A549 (cell line): ENCODE measurements around the gene VDR. TPM values are rescaled to one million over a fixed set of nuclear protein-coding genes. Genes with fewer than 3 reads are reported as not detected.

Experiments used
- ATAC-seq, 2 experiments: fragments of 200-7000 bp in 1 of 2; fragments of >200 bp in 1 of 2; cut with Nextera tagmentation in 1 of 2; cut with Tn5 transposase in 1 of 2; 3 replicates each; pipeline versions ENCODE4 v1.8.0 to v1.9.1; 2018 to 2020; ENCODE audit warnings: mild to moderate bottlenecking in 1 of 2, moderate library complexity in 1 of 2
- CTCF ChIA-PET: fragments of 300-600 bp; sonication (Branson Sonifier 250); formaldehyde crosslinking; extraction: SDS; loops from one replicate; lab custom pipeline; 2021; ENCODE audit warnings: antibody characterized with exemption, inconsistent platforms; lab: Yijun Ruan, JAX
- POLR2A ChIA-PET: fragments of 350-600 bp; formaldehyde crosslinking; extraction: SDS; loops from one replicate; lab custom pipeline; 2021; ENCODE audit warnings: antibody characterized with exemption, inconsistent platforms; lab: Yijun Ruan, JAX
- DNase-seq, 2 experiments: peaks; one replicate each; pipeline versions ENCODE4 v3.0.0 to v3.0.0-alpha.2; 2011 to 2016; ENCODE audit warnings: low read depth in 1 of 2, low spot score in 1 of 2
- FAIRE-seq: peaks from 2 replicates; lab custom pipeline; 2011; peaks lifted over from hg19 to GRCh38; lab: Jason Lieb, UNC
- H3K27ac ChIP-seq, 2 experiments: fragments of >200 bp; sonication (Bioruptor Twin); formaldehyde crosslinking; 3 replicates each; pipeline ENCODE4 v1.5.1; 2016 to 2017
- H3K4me1 ChIP-seq: fragments of >200 bp; sonication (Bioruptor Twin); formaldehyde crosslinking; 3 replicates; pipeline ENCODE4 v1.6.1; 2016
- H3K4me2 ChIP-seq: fragments of >200 bp; sonication (Bioruptor Twin); formaldehyde crosslinking; 3 replicates; pipeline ENCODE4 v1.6.1; 2016
- H3K4me3 ChIP-seq: fragments of >200 bp; sonication (Bioruptor Twin); formaldehyde crosslinking; 3 replicates; pipeline ENCODE4 v1.5.1; 2016
- H3K9me3 ChIP-seq: fragments of >200 bp; sonication (Bioruptor Twin); formaldehyde crosslinking; 3 replicates; pipeline ENCODE4 v1.6.1; 2016
- BHLHE40 ChIP-seq: IDR thresholded peaks from 2 replicates; pipeline ENCODE4 v1.6.1; 2012; ENCODE audit warnings: low read depth, low read length, inconsistent platforms
- CHD2 ChIP-seq: fragments of 150-350 bp; IDR thresholded peaks from 2 replicates; pipeline ENCODE4 v1.6.1; 2014; ENCODE audit warnings: low read length; ENCODE audit not compliant: partially characterized antibody
- EHF ChIP-seq: fragments of 250-450 bp; sonication (Bioruptor Pico); IDR thresholded peaks from 2 replicates; pipeline ENCODE4 v1.5.0; 2020; ENCODE audit warnings: mild to moderate bottlenecking
- EHMT2 ChIP-seq: fragments of 200-600 bp; sonication (generic); IDR thresholded peaks from 2 replicates; pipeline ENCODE4 v1.6.1; 2016; ENCODE audit warnings: antibody characterized with exemption, low read depth, mild to moderate bottlenecking, moderate library complexity
- FOSB ChIP-seq: fragments of 250-450 bp; sonication (Bioruptor Pico); IDR thresholded peaks from 2 replicates; pipeline ENCODE4 v1.5.0; 2020; ENCODE audit warnings: mild to moderate bottlenecking, moderate library complexity
- FOSL2 ChIP-seq, 2 experiments: fragments of 450-650 bp in 1 of 2; fragments of >200 bp in 1 of 2; sonication (Bioruptor Twin) in 1 of 2; formaldehyde crosslinking; IDR thresholded peaks; 2 replicates each; pipeline versions ENCODE4 v1.5.0 to v1.6.1; 2016 to 2020; ENCODE audit warnings: mild to moderate bottlenecking in 1 of 2, moderate library complexity in 1 of 2
- HDAC2 ChIP-seq: fragments of 200-600 bp; sonication (generic); IDR thresholded peaks from 2 replicates; pipeline ENCODE4 v1.6.1; 2016
- JUNB ChIP-seq: fragments of >200 bp; sonication (Bioruptor Twin); formaldehyde crosslinking; IDR thresholded peaks from 2 replicates; pipeline ENCODE4 v1.6.1; 2016
- MAZ ChIP-seq: fragments of 150-350 bp; IDR thresholded peaks from 2 replicates; pipeline ENCODE4 v1.6.1; 2014; ENCODE audit warnings: antibody characterized with exemption, low read depth, low read length, borderline replicate concordance
- NR3C1 ChIP-seq: fragments of >200 bp; sonication (Bioruptor Twin); formaldehyde crosslinking; IDR thresholded peaks from 3 replicates; pipeline ENCODE4 v1.6.1; 2017
- POLR2A ChIP-seq: IDR thresholded peaks from 2 replicates; pipeline ENCODE4 v1.6.1; 2012; ENCODE audit warnings: mild to moderate bottlenecking, low read length
- POLR2AphosphoS2 ChIP-seq: conservative IDR thresholded peaks from 2 replicates; pipeline ENCODE4 v1.6.1; 2012; ENCODE audit warnings: low read length, improper control_type of control experiment, inconsistent platforms
- RFX5 ChIP-seq: fragments of 450-650 bp; IDR thresholded peaks from 2 replicates; pipeline ENCODE4 v1.7.1; 2014; ENCODE audit warnings: antibody characterized with exemption, mild to moderate bottlenecking, moderate library complexity
- RNF2 ChIP-seq: fragments of 200-600 bp; sonication (generic); IDR thresholded peaks from 2 replicates; pipeline ENCODE4 v1.6.1; 2016; ENCODE audit warnings: low read depth, mild to moderate bottlenecking, antibody characterized with exemption, moderate library complexity, borderline replicate concordance
- SMC3 ChIP-seq: fragments of >200 bp; sonication (Bioruptor Twin); formaldehyde crosslinking; IDR thresholded peaks from 3 replicates; pipeline ENCODE4 v1.6.1; 2018; ENCODE audit warnings: inconsistent platforms
- TFCP2L1 ChIP-seq: fragments of 250-450 bp; sonication (Bioruptor Pico); IDR thresholded peaks from 2 replicates; pipeline ENCODE4 v1.5.0; 2021; ENCODE audit warnings: mild to moderate bottlenecking
- ZNF302 ChIP-seq: fragments of 250-450 bp; sonication (Bioruptor Pico); IDR thresholded peaks from 2 replicates; pipeline ENCODE4 v1.9.0; 2021; ENCODE audit warnings: inconsistent platforms, mild to moderate bottlenecking, moderate library complexity
- WGBS: methylation state at CpG from one replicate; pipeline ENCODE4 v1.1.6; 2017; ENCODE audit errors: missing lambda C conversion rate; 5-methylcytosine and 5-hydroxymethylcytosine counted together
- polyA plus RNA-seq, 4 experiments: library from polyadenylated mRNA; depleted of rRNA in 3 of 4; stranded (reverse); fragments of >200 nt; fragmentation: RNase III in 1 of 4; extraction: RNeasy Plus Mini Kit Qiagen cat#74134 plus additional on column Dnase treatment in 1 of 4; gene quantifications; 2 replicates in 3 of 4; 3 replicates in 1 of 4; pipeline ENCODE4 v1.2.3, GENCODE V29; 2011 to 2017
- TF ChIP-seq, protein P1 (sequence below): fragments of >200 bp; sonication (Bioruptor Twin); formaldehyde crosslinking; IDR thresholded peaks from 2 replicates; pipeline ENCODE4 v1.6.1; 2016
- TF ChIP-seq, protein P2 (sequence below): IDR thresholded peaks from 2 replicates; pipeline ENCODE4 v1.6.1; 2012
- TF ChIP-seq, protein P3 (sequence below): IDR thresholded peaks from 2 replicates; pipeline ENCODE4 v1.6.1; 2012

The VDR gene
- polyA plus RNA-seq, 2 of the 4 experiments (the other 2 are of a cell fraction) = 1.9 to 2.1 TPM

DNA sequence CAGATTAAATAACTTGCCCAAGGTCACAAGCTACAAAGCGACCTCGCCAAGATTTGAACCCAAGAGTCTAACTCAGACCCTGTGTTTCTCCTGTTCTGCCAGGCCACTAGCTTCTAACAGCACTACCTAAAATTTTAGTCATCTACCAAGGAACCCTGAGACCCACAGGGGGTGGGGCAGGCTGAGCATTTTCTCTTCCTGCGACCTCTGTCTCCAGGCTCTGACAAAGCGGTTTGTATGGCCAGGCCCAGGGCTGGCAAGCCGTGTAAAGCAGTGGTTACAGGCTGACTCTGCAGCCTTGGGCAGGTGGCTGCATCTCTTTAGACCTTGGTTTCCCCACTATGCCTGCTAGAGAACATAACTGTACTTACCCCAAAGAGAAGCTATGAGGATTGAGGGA is 5.3 kb downstream of the VDR start (continued):
- TF ChIP-seq NR3C1 (no peak), POLR2AphosphoS2 (no peak)

DNA sequence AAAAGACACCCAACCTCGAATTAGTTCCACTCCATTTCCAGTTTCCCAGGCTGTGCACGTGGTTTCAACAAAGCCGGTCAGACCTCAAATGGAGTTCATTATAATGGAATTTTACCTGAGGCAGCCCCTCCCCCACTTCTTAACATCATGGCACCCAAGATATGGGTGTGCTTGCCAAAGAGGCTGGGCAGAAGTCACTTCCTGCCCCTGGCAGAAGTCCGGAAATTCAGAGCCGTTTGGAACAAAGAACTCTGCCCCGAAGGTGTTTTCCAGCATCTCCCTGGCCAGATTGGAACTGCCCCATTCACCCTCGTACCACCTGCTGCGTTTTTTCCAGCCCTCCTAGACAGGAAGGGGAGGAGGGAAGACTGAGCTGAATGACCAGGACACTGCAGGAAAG is 8.2 kb downstream of the VDR start:
- H3K4me3 ChIP-seq = no peak overlapping the region
- H3K4me2 ChIP-seq = peak overlapping the region; percentile 21; the same call in 2 of the 3 replicates
- CTCF ChIA-PET = interaction anchor here (1.5 to 2.5 kb wide), 4 partner anchors 8 to 53 kb away, joined by 3 to 8 read pairs (median 6); partner anchors contain the start of gene VDR
- no peaks in the 10 kb centered on the region for H3K9me3 ChIP-seq
- POLR2A ChIA-PET = interaction anchor here (0.8 kb wide), 1 partner anchor 9 kb away, joined by 3 read pairs; no protein-coding TSS in a partner anchor
- 24% methylated on average over 8 of the region's 8 CpGs for WGBS
- peak; percentile 22 to 41 for DNase-seq
- no peak for ATAC-seq
- H3K27ac ChIP-seq = peak overlapping the region in 1 of 2 experiments; percentile 22; a peak in 2 of 6 replicates
- H3K4me1 ChIP-seq = peaks cover 8% of the 10 kb centered on the region; the same call in 2 of the 3 replicates
- TF ChIP-seq CHD2 = no peak
- no peak for TF ChIP-seq BHLHE40
- TF ChIP-seq, protein P1, sequence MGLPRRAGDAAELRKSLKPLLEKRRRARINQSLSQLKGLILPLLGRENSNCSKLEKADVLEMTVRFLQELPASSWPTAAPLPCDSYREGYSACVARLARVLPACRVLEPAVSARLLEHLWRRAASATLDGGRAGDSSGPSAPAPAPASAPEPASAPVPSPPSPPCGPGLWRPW = no peak
- TF ChIP-seq, protein P2, sequence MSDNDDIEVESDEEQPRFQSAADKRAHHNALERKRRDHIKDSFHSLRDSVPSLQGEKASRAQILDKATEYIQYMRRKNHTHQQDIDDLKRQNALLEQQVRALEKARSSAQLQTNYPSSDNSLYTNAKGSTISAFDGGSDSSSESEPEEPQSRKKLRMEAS = no peak
- TF ChIP-seq MAZ = no peak
- no peak for TF ChIP-seq POLR2A
- TF ChIP-seq EHMT2 = no peak
- TF ChIP-seq TFCP2L1 (CRISPR knock-in tag) = no peak
- no peak for FAIRE-seq

DNA sequence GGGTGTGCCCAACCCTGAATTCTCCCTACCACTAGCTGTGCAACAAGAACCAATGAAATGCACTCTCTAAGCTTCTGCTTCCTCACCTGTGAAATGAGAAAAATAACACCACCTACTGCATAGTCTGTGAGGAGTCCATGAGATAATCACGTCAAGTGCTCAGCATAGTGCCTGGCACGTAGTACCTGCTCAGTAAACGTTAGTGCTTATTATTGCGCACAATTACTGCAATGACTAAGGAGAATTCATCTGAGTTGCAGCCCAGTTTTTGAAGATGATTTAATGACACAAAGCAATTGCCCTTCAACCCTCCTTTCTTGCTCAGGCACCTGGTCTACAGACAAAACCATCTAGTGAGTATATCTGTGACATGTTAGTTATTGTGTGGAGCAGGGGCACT is 8.8 kb downstream of the VDR start:
- 80% methylated on average over 4 of the region's 4 CpGs for WGBS
- Histone ChIP-seq H3K4me1 (peaks cover 8% of the 10 kb centered on the region; the same call in 2 of the 3 replicates), H3K4me3 (no peak overlapping the region), H3K27ac (peak overlapping the region in 1 of 2 experiments; percentile 22; a peak in 2 of 6 replicates), H3K4me2 (no peak overlapping the region), H3K9me3 (no peaks in the 10 kb centered on the region)
- ATAC-seq (no peak), FAIRE-seq (no peak), DNase-seq (no peak)
- TF ChIP-seq RNF2 (no peak), FOSB (CRISPR knock-in tag) (no peak), NR3C1 (no peak), FOSL2 (IDR thresholded peaks at IDR 0.05) (no peak), FOSL2 (CRISPR knock-in tag; IDR thresholded peaks at IDR 0.05) (no peak), RFX5 (no peak), SMC3 (no peak), ZNF302 (CRISPR knock-in tag) (no peak), HDAC2 (no peak), BHLHE40 (no peak), EHF (no peak)
- TF ChIP-seq, protein P3, sequence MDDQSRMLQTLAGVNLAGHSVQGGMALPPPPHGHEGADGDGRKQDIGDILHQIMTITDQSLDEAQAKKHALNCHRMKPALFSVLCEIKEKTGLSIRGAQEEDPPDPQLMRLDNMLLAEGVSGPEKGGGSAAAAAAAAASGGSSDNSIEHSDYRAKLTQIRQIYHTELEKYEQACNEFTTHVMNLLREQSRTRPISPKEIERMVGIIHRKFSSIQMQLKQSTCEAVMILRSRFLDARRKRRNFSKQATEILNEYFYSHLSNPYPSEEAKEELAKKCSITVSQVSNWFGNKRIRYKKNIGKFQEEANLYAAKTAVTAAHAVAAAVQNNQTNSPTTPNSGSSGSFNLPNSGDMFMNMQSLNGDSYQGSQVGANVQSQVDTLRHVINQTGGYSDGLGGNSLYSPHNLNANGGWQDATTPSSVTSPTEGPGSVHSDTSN = no peak
- TF ChIP-seq, protein P1 = no peak
- POLR2A ChIA-PET = interaction anchor here (1.2 kb wide), 1 partner anchor 9 kb away, joined by 4 read pairs; the partner anchor contains the start of gene VDR
- CTCF ChIA-PET = interaction anchor here (1.1 to 2.5 kb wide), 5 partner anchors 9 to 152 kb away, joined by 3 to 8 read pairs (median 4); partner anchors contain the start of genes TMEM106C and VDR

DNA sequence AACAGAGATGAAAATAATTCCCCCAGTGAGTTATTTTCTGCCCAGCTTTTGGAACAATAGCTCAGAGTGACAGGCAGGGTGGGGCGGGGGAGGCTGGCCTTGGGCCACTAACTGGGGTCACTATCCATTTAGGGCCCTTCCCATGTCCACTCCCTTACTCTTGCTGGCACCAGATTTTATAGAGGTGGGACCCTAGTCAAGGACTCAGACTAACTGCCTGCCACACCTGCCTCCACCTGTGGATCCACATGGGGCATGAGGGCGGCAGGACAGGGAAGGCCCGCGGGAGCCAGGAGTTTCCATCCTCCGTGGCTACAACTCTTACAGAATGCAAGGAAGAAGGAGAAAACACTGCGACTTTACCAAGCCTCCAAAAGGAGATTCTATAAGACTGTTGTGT is 10.1 kb downstream of the VDR start:
- CTCF ChIA-PET = interaction anchor here (1.0 to 3.6 kb wide), 8 partner anchors 9 to 153 kb away, joined by 3 to 10 read pairs (median 5); partner anchors contain the start of gene VDR

More for the DNA sequence above, 10.1 kb downstream of the VDR start:
- WGBS = 81% methylated on average over 5 of the region's 6 CpGs
- H3K9me3 ChIP-seq = no peaks in the 10 kb centered on the region
- H3K4me3 ChIP-seq = no peak overlapping the region
- POLR2A ChIA-PET = interaction anchor here (1.2 to 1.4 kb wide), 2 partner anchors 10 kb away, joined by 4 to 8 read pairs; partner anchors contain the start of gene VDR
- no peak overlapping the region for H3K4me2 ChIP-seq
- FAIRE-seq (no peak), ATAC-seq (no peak), DNase-seq (no peak)
- TF ChIP-seq JUNB (no peak), POLR2AphosphoS2 (no peak), HDAC2 (no peak), TFCP2L1 (CRISPR knock-in tag) (no peak)
- H3K27ac ChIP-seq = no peak overlapping the region
- peaks cover 8% of the 10 kb centered on the region; the same call in 2 of the 3 replicates for H3K4me1 ChIP-seq
